Cardiac muscle cell (in vitro differentiated cells and primary cell): Measurements from ENCODE around the gene PTPRZ1. TPM values are rescaled to one million over a fixed set of nuclear protein-coding genes. Genes with fewer than 3 reads are reported as not detected.

Experiments
- DNase-seq, 2 donors: peaks; one replicate each; pipeline versions ENCODE4 v3.0.0 to v3.0.0-alpha.2; 2010 to 2017; ENCODE audit warnings: low read depth in 1 of 2, low spot score in 1 of 2
- H3K27ac ChIP-seq: fragments of 200-600 bp; sonication (generic); 2 replicates; pipeline ENCODE4 v1.5.1; 2016
- H3K27me3 ChIP-seq: fragments of 200-600 bp; sonication (generic); 2 replicates; pipeline ENCODE4 v1.6.0; 2016; ENCODE audit warnings: control low read depth
- H3K36me3 ChIP-seq: fragments of 200-600 bp; sonication (generic); 2 replicates; pipeline ENCODE4 v1.5.1; 2016; ENCODE audit warnings: control low read depth
- H3K4me1 ChIP-seq: fragments of 200-600 bp; sonication (generic); 2 replicates; pipeline ENCODE4 v1.8.1; 2017; ENCODE audit warnings: low read depth, mild to moderate bottlenecking, mixed run types
- H3K4me3 ChIP-seq: fragments of 200-600 bp; sonication (generic); 2 replicates; pipeline ENCODE4 v1.5.1; 2016; ENCODE audit warnings: mild to moderate bottlenecking
- H3K9me3 ChIP-seq: fragments of 200-600 bp; sonication (generic); 2 replicates; pipeline ENCODE4 v1.5.1; 2017; ENCODE audit warnings: low read depth, mild to moderate bottlenecking, control low read depth
- CTCF ChIP-seq: IDR thresholded peaks from 2 replicates; pipeline ENCODE4 v1.5.1; 2012; ENCODE audit warnings: low read depth, mild to moderate bottlenecking, low read length
- polyA plus RNA-seq: library from polyadenylated mRNA; unstranded; fragments of >200 nt; fragmentation: Nextera tagmentation; extraction: Ambion mirVana; gene quantifications from 2 replicates; pipeline ENCODE4 v1.2.1, GENCODE V29; 2016
- total RNA-seq: library from RNA; depleted of rRNA; stranded (reverse); fragments of >200 nt; gene quantifications from 2 replicates; pipeline ENCODE4 v1.2.3, GENCODE V29; 2016

The PTPRZ1 gene
- total and polyA plus RNA-seq, 2 experiments from 2014 or later = 0.33 to 0.57 TPM

- H3K4me1 ChIP-seq = no peaks in the 10 kb centered on the region
- H3K4me3 ChIP-seq = no peak overlapping the region
- TF ChIP-seq CTCF = no peak
- H3K36me3 ChIP-seq = no peaks in the 10 kb centered on the region
- H3K9me3 ChIP-seq = no peaks in the 10 kb centered on the region
- no peak overlapping the region for H3K27ac ChIP-seq
- H3K27me3 ChIP-seq = no peaks in the 10 kb centered on the region
- no peak for DNase-seq
Observed at GRCh38 chr7:122027058-122027457, 154.1 kb downstream of the PTPRZ1 start.

- no peaks in the 10 kb centered on the region for H3K9me3 ChIP-seq
- H3K4me1 ChIP-seq = no peaks in the 10 kb centered on the region
- no peaks in the 10 kb centered on the region for H3K27me3 ChIP-seq
- no peaks in the 10 kb centered on the region for H3K36me3 ChIP-seq
- H3K4me3 ChIP-seq = no peak overlapping the region
- no peak overlapping the region for H3K27ac ChIP-seq
- DNase-seq = no peak
- TF ChIP-seq CTCF = no peak
Observed at GRCh38 chr7:122033641-122034040, 160.7 kb downstream of the PTPRZ1 start.

GRCh38 chr7:122035876-122036275, 162.9 kb downstream of the PTPRZ1 start:
- H3K9me3 ChIP-seq = no peaks in the 10 kb centered on the region
- no peaks in the 10 kb centered on the region for H3K36me3 ChIP-seq
- DNase-seq = no peak
- H3K4me3 ChIP-seq = no peak overlapping the region
- no peak overlapping the region for H3K27ac ChIP-seq
- no peaks in the 10 kb centered on the region for H3K4me1 ChIP-seq
- no peaks in the 10 kb centered on the region for H3K27me3 ChIP-seq
- TF ChIP-seq CTCF = no peak

- TF ChIP-seq CTCF = no peak
- no peaks in the 10 kb centered on the region for H3K36me3 ChIP-seq
- H3K27me3 ChIP-seq = no peaks in the 10 kb centered on the region
- no peak for DNase-seq
- no peak overlapping the region for H3K4me3 ChIP-seq
- no peak overlapping the region for H3K27ac ChIP-seq
- H3K9me3 ChIP-seq = no peaks in the 10 kb centered on the region
- H3K4me1 ChIP-seq = no peaks in the 10 kb centered on the region
Observed at GRCh38 chr7:122038134-122038533, 165.2 kb downstream of the PTPRZ1 start.

GRCh38 chr7:122038904-122039303, 165.9 kb downstream of the PTPRZ1 start:
- no peaks in the 10 kb centered on the region for H3K36me3 ChIP-seq
- no peaks in the 10 kb centered on the region for H3K9me3 ChIP-seq
- H3K4me3 ChIP-seq = no peak overlapping the region
- TF ChIP-seq CTCF = no peak
- no peaks in the 10 kb centered on the region for H3K27me3 ChIP-seq
- no peaks in the 10 kb centered on the region for H3K4me1 ChIP-seq
- no peak for DNase-seq
- H3K27ac ChIP-seq = no peak overlapping the region

- no peaks in the 10 kb centered on the region for H3K36me3 ChIP-seq
- no peak for TF ChIP-seq CTCF
- H3K27ac ChIP-seq = no peak overlapping the region
- DNase-seq = no peak
- H3K9me3 ChIP-seq = no peaks in the 10 kb centered on the region
- no peak overlapping the region for H3K4me3 ChIP-seq
- H3K27me3 ChIP-seq = no peaks in the 10 kb centered on the region
- no peaks in the 10 kb centered on the region for H3K4me1 ChIP-seq
Observed at GRCh38 chr7:122040147-122040546, 167.2 kb downstream of the PTPRZ1 start.
